ENCODE data around the gene TRAPPC3L. TPM values are rescaled to one million over a fixed set of nuclear protein-coding genes. Genes with fewer than 3 reads are reported as not detected.

TRAPPC3L gene
- total and polyA plus RNA-seq, 5 donors from 2014 or later, result 0.37 TPM; not detected in 4

DNA sequence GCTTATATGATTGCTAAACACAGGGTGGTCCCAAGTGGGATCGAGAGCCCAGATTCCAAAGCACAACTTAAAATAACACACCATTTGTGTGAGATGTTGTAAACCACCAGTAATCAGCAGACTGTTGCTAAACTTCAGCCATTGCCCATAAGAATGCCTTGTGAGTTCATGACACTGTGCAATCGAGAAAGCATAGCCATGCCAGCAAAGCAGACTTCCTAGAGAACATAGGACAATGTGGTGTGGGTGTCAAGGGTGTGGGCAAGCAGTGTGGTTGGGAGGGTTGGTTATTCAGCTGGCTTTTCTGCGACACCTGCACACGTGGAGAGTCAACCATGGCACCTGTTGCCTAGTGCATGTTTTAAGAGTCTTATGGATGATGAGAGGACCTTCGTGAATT lies 100.4 kb downstream of the TRAPPC3L start:
- H3K27ac ChIP-seq (ENCODE audit: insufficient read depth, low read length, poor library complexity, severe bottlenecking), result no peak overlapping the region
- H3K27ac Mint-ChIP-seq, result no peak overlapping the region
- peaks cover 0 to 2% (median 0%) of the 10 kb centered on the region in 7 donors for H3K9me3 Mint-ChIP-seq
- H3K4me1 Mint-ChIP-seq, result peaks cover 0 to 2% (median 0%) of the 10 kb centered on the region in 4 donors
- peaks cover 12% of the 10 kb centered on the region for H3K27me3 ChIP-seq (ENCODE audit: control insufficient read depth, insufficient read depth, low read length)
- no peak for ATAC-seq (ENCODE audit: low read depth in 2 of 2)
- no peak overlapping the region for H3K4me3 Mint-ChIP-seq
- no peaks in the 10 kb centered on the region for H3K4me1 ChIP-seq (ENCODE audit: control insufficient read depth, insufficient read depth, low read length, poor library complexity, severe bottlenecking)
- H3K36me3 Mint-ChIP-seq, result no peaks in the 10 kb centered on the region
- no peak overlapping the region for H3K4me3 ChIP-seq (ENCODE audit: low read depth, low read length)
- H3K36me3 ChIP-seq (ENCODE audit: control insufficient read depth, insufficient read depth, low read length), result no peaks in the 10 kb centered on the region
- H3K9me3 ChIP-seq (ENCODE audit: control insufficient read depth in 2 of 2, low read length in 2 of 2), result no peaks in the 10 kb centered on the region
- H3K27me3 Mint-ChIP-seq, result peaks cover 9% of the 10 kb centered on the region
- DNase-seq, result no peak

Other genes starting within 250 kb of the TRAPPC3L start
- 10.2 TPM for gene DSE, start 174.7 kb downstream of the TRAPPC3L start, total RNA-seq
- gene DSE, start 174.7 kb downstream of the TRAPPC3L start, polyA plus RNA-seq, result 1 to 10 TPM; 1.9 to 4.4 (median 2.9) TPM
- gene CALHM6, start 84.3 kb downstream of the TRAPPC3L start, total RNA-seq, result 2.1 TPM
- gene CALHM6, start 84.3 kb downstream of the TRAPPC3L start, polyA plus RNA-seq, result 1 to 10 TPM; 2.7 to 9.4 (median 5.4) TPM
- 0.10 TPM for gene CALHM5, start 34.0 kb downstream of the TRAPPC3L start, total RNA-seq
- gene CALHM5, start 34.0 kb downstream of the TRAPPC3L start, polyA plus RNA-seq, result not detected
- not detected for gene CALHM4, start 8.1 kb upstream of the TRAPPC3L start, total RNA-seq
- not detected for gene CALHM4, start 8.1 kb upstream of the TRAPPC3L start, polyA plus RNA-seq
- gene RWDD1, start 25.8 kb upstream of the TRAPPC3L start, total RNA-seq, result 49.5 TPM
- gene RWDD1, start 25.8 kb upstream of the TRAPPC3L start, polyA plus RNA-seq, result 10 to 100 TPM; 65.0 to 97.8 (median 80.8) TPM
- gene RSPH4A, start 70.8 kb upstream of the TRAPPC3L start, total RNA-seq, result 0.52 TPM
- gene RSPH4A, start 70.8 kb upstream of the TRAPPC3L start, polyA plus RNA-seq, result under 1 TPM in 1 of 4 donors, not detected in 3; 0.08 TPM
- gene ZUP1, start 123.1 kb upstream of the TRAPPC3L start, total RNA-seq, result 16.3 TPM
- gene ZUP1, start 123.1 kb upstream of the TRAPPC3L start, polyA plus RNA-seq, result 1 to 10 TPM; 5.9 to 7.5 (median 6.6) TPM
- gene KPNA5, start 135.5 kb upstream of the TRAPPC3L start, total RNA-seq, result 28.4 TPM
- gene KPNA5, start 135.5 kb upstream of the TRAPPC3L start, polyA plus RNA-seq, result 10 to 100 TPM; 11.6 to 13.1 (median 12.0) TPM
- gene FAM162B, start 220.0 kb upstream of the TRAPPC3L start, total RNA-seq, result not detected
- gene FAM162B, start 220.0 kb upstream of the TRAPPC3L start, polyA plus RNA-seq, result not detected

All from CD4-positive, CD25-positive, alpha-beta regulatory T cell (primary cell).